Measurements from ENCODE around the gene HAUS2. TPM values are rescaled to one million over a fixed set of nuclear protein-coding genes. Genes with fewer than 3 reads are reported as not detected.
A peak's percentile ranks its signal among the peaks of the same experiment; 100 is the strongest.
"Not testable (repeated sequence)": the region's sequence is repeated elsewhere in the genome, so short reads cannot be mapped to it uniquely, and the experiment has no call there.

HAUS2 gene
- total and polyA plus RNA-seq, 10 donors: 6.7 to 33.7 (median 16.8) TPM

GRCh38 chr15:42595626-42596240 is 47.1 kb downstream of the HAUS2 start:
- intact Hi-C loops (cut with DNase I; ENCODE audit: low total_unique reads): no loop called here
- no peaks in the 10 kb centered on the region for H3K36me3 ChIP-seq
- no peak overlapping the region for H3K4me3 ChIP-seq
- H3K27ac ChIP-seq: peak overlapping the region in 5 of 8 donors; percentile 21 to 55 (median 44)
- WGBS, 5 donors: 43 to 56% (median 48%) methylated on average over 4 of the region's 4 CpGs
- no peaks in the 10 kb centered on the region for H3K9me3 ChIP-seq
- H3K27me3 ChIP-seq (replicated peaks in 1 of 7): no peaks in the 10 kb centered on the region
- TF ChIP-seq POLR2AphosphoS5 (IDR thresholded peaks at IDR 0.05): no peak
- no peak for TF ChIP-seq POLR2A (IDR thresholded peaks at IDR 0.05)
- no peak for TF ChIP-seq CTCF (IDR thresholded peaks at IDR 0.05 in 8 of 11, conservative IDR thresholded peaks at IDR 0.05 in 3 of 11)
- no peak for DNase-seq
- H3K4me1 ChIP-seq: peaks cover 0 to 15% (median 3%) of the 10 kb centered on the region in 6 donors

- H3K27me3 ChIP-seq (replicated peaks in 1 of 7); DNase-seq; H3K36me3 ChIP-seq; H3K9me3 ChIP-seq; H3K4me3 ChIP-seq; intact Hi-C loops (cut with DNase I; ENCODE audit: low total_unique reads); H3K27ac ChIP-seq: not testable (repeated sequence)
- H3K4me1 ChIP-seq: peaks cover 14 to 29% (median 21%) of the 10 kb centered on the region in 6 donors
- WGBS, 5 donors: 95 to 99% (median 97%) methylated on average over 13 to 30 of the region's 30 CpGs
Measured at GRCh38 chr15:42601316-42601715, 52.7 kb downstream of the HAUS2 start.

GRCh38 chr15:42602501-42602900 is 53.9 kb downstream of the HAUS2 start:
- intact Hi-C loops (cut with DNase I; ENCODE audit: low total_unique reads): no loop called here
- no peaks in the 10 kb centered on the region for H3K36me3 ChIP-seq
- H3K27ac ChIP-seq: no peak overlapping the region
- no peak for TF ChIP-seq CTCF (IDR thresholded peaks at IDR 0.05 in 8 of 11, conservative IDR thresholded peaks at IDR 0.05 in 3 of 11)
- no peak for TF ChIP-seq POLR2AphosphoS5 (IDR thresholded peaks at IDR 0.05)
- no peak for TF ChIP-seq POLR2A (IDR thresholded peaks at IDR 0.05)
- peaks cover 14 to 34% (median 24%) of the 10 kb centered on the region in 6 donors for H3K4me1 ChIP-seq
- WGBS, 5 donors: 73 to 99% (median 84%) methylated on average over 3 of the region's 3 CpGs
- no peak overlapping the region for H3K4me3 ChIP-seq
- H3K9me3 ChIP-seq: peaks cover 0 to 9% (median 0%) of the 10 kb centered on the region in 8 donors
- no peak for DNase-seq
- H3K27me3 ChIP-seq (replicated peaks in 1 of 7): no peaks in the 10 kb centered on the region

GRCh38 chr15:42603978-42604377 is 55.3 kb downstream of the HAUS2 start:
- intact Hi-C loops (cut with DNase I; ENCODE audit: low total_unique reads): no loop called here
- Histone ChIP-seq H3K4me3 (no peak overlapping the region), H3K36me3 (no peaks in the 10 kb centered on the region), H3K27me3 (replicated peaks in 1 of 7) (no peaks in the 10 kb centered on the region), H3K27ac (no peak overlapping the region), H3K9me3 (peaks cover 0 to 9% (median 0%) of the 10 kb centered on the region in 8 donors), H3K4me1 (peaks cover 25 to 49% (median 38%) of the 10 kb centered on the region in 6 donors)
- WGBS, 5 donors: 86 to 91% (median 88%) methylated on average over 2 of the region's 2 CpGs
- no peak for DNase-seq
- TF ChIP-seq CTCF (IDR thresholded peaks at IDR 0.05 in 8 of 11, conservative IDR thresholded peaks at IDR 0.05 in 3 of 11): no peak
- TF ChIP-seq POLR2AphosphoS5 (IDR thresholded peaks at IDR 0.05): no peak
- no peak for TF ChIP-seq POLR2A (IDR thresholded peaks at IDR 0.05)
